ENCODE data around the gene SLC35F3.
"Not testable (repeated sequence)": the region's sequence is repeated elsewhere in the genome, so short reads cannot be mapped to it uniquely, and the experiment has no call there.

SLC35F3 gene

GRCh38 chr1:234300096-234300495, 395.6 kb downstream of the SLC35F3 start:
- DNase-seq, result no peak

- not testable (repeated sequence) for DNase-seq
Measured at GRCh38 chr1:234301663-234302062, 397.2 kb downstream of the SLC35F3 start.

DNA sequence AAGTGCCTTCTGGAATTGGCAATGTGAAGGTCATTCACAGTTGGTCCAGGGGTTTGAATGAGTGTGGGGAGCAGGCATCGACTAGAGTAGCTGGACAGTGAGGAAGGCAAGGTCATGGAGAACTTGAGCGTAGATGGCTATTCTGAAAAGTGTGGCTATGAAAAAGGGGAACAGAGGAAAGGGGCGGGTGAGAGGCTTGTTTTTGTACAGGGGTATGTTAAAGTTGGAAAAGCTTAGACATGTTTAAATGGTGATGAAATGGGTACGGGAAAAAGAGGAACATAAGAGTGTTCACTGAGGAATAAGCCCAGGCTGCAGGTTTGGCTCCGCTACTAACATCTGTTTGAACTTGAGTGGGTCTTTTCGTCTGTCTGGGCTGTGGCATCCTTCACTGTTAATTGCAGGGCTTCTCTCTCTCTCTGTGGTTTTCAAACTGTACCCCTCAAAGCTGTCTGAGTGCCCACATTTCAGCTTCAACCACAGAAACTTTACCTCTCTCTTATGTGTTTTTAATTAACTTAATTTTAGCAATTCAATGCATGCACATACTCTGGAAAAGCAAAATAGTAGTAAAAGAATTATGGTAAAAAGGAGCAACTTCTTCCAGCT, 398.0 kb downstream of the SLC35F3 start:
- DNase-seq, result no peak

DNA sequence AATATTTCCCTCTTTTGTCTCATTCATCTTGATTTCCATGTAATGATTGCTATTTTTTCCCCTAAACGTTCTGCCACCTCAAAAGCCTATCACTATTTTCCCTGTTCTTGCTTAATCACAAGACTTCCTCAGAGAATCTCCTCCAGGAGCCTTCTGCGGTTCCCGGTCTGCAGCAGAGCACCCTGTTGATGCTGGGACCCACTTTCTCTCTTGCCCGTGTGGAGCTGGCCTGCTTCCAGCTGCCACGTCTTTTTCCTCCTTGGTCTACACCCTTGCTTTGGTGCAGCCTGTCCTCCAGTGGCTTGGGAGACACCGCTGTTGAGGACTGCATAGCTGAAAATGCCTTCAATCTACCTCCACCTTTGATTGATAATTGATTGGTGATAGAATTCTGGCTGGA, 398.8 kb downstream of the SLC35F3 start:
- peak; percentile 25 for DNase-seq

DNA sequence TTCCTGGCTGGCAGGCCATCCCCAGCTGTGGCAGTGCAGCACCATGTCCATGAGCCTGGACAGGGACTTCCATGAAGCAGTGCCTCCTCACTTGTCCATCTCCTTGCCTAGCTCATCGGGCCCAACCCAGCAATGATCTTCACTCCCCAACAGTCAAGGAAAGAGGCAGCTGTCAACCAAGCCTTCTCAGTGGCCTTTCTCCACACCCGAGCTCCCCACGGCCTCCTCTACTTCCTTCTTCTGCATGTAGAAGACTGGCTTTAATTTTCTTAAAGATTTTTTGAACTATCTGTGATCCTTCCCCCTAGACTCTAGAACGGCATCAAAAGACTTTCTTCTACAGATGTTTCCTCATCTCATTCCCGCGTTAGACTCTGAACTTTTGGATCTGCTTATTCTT, 403.2 kb downstream of the SLC35F3 start:
- DNase-seq, result no peak

- DNase-seq, result no peak
Measured at GRCh38 chr1:234309243-234309597, 404.7 kb downstream of the SLC35F3 start.

DNA sequence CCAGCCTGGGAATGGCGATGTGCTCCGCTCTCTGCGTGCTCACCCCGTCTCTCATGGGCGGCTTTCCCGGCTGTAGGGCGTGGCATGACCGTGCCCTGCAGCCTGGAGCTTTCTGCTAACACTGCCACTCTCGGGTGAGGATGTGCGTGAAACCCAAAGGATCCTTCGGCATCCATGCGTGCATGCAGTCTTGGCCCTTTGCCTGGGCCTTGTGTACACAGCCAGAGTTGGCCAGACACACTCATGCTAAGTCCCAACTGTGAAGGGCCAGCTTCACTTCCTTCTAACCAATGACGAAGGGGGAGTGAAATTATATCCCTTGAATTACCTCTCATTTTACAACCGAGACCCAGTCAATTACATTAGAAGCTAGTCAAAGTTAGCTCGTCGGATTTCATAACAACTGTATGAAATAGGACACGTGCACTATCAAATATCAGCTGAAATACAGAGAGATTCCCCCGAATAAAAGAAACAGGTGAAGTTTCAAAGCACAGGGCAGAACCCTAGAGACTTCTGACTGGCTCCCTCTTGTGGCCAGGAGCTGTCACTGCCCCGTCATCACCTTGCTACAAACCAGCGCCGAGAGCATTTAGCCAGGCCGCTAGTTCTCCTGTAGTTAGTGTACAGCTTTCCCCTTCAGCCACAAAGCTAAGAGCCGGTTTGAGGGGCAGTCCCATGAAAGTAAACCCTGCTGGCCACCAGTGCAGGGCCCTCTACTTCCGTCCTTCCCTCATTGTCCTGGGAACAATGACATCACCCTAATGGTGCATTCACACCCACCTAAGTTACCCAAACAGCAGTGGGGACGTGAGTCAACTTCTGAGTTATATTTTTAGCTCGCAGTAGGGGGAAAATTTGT, 405.4 kb downstream of the SLC35F3 start:
- DNase-seq, result peak; percentile 96

GRCh38 chr1:234310460-234310817, 406.0 kb downstream of the SLC35F3 start:
- no peak for DNase-seq

DNA sequence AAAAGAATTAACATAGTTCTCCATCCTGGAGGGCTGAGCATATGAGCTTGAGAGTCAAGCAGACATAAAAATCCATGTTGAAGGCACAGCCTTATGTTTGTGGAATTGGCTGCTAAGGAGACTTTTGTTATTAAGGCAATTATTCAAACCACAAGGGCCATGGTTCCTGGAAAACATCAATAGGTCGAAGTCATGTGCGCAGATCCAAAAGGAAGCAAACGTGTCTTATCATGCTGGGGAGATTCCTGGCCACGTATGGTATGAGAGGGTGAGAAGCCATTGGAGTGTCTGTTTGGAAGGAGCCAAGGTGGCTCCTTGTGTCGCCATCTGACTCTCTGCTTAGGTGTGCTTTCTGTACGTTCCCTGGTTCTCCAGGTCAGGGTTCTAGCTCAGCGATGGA, 406.9 kb downstream of the SLC35F3 start:
- DNase-seq, result no peak

- DNase-seq, result no peak
Measured at GRCh38 chr1:234313171-234313570, 408.7 kb downstream of the SLC35F3 start.

DNA sequence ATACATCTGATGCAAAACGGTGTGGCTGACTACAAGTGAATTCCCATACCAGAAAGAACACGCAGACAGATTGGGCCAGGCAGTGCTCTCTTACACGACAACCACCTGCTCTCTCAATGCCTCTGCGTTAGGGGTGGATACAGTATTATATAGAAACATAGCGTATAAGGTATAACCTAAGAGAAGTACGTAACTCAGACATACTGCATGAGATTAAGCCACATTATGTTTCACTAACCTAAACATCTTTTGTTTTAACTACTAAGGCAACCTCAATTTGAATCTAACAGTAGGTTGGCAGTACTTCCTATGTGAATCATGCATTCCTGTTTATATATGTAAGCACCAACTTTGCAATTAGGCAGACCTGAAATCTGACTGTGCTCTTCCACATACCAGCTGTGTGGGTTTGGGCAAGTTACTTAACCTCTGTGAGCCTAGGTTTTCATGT, 410.6 kb downstream of the SLC35F3 start:
- DNase-seq, result no peak

- DNase-seq, result no peak
Measured at GRCh38 chr1:234315588-234315987, 411.1 kb downstream of the SLC35F3 start.

DNA sequence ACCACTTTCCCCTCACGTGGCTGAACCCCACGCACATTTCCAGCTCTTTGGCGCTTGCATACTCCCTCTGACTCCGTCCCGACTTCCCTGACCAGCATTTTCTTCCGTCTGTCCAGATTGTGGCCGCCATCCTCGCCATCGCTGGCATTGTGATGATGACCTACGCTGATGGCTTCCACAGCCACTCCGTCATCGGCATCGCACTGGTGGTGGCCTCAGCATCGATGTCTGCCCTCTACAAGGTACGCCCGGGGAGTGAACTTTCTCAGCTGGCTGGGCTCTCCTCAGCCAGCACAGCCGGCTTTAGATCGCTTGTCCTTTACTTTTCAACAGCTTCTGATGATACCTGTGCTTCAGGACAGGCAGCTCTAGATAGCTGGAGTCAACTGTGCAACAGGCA, 412.0 kb downstream of the SLC35F3 start:
- no peak for DNase-seq

DNA sequence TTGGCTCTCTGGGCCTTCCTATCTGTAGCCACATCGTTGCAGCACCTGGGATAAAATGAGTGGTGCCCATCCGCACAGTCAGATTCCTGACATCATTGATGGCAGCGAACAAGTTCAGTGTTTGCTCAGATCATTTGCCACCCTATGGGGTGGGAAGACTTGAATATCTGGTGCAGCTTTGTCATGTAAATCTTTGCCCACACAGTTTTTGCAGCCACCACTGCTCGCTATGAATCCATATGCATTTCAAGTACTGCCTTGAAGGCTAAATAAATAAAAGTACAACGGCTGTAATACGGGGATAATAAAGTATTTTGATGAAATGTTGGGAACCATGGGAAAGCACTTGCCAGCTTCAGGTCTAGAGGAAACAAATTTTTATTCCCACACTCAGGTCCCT, 412.5 kb downstream of the SLC35F3 start:
- DNase-seq, result peak; percentile 84

DNA sequence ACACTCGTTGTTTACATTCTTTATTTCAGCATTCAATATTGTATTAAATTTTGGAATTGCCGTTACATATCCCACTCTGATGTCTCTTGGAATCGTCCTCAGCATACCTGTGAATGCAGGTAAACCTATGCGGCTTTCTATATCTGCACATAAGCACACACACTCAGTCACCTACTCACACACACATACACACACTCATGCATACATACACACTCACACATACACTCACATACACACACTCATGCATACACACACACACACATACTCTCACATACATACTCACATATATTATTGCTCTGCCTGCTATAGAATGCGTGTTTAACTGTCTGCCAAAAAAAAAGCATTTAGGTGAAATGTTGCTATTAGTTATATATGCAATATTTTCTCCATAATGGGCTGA, 415.6 kb downstream of the SLC35F3 start:
- DNase-seq, result no peak

DNA sequence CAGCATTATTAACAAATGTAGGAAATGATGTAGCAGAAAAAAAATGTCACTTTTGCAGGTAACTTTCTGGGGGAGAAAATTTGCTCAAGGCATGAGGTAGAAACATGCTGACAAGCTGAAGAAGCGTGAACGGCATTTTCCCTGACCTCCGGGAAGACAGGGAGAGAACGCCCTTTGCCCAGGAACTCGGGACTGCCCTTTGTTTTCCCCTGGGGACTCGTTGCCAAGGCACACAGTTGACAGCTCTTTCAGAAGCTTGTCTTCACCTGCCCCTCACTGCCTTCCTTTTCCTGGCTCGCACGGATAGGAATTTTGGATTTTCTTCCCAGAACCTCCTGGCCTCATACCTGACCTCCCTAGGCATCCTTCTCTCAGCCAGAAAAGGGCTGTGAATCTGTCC, 416.1 kb downstream of the SLC35F3 start:
- DNase-seq, result peak; percentile 24

DNA sequence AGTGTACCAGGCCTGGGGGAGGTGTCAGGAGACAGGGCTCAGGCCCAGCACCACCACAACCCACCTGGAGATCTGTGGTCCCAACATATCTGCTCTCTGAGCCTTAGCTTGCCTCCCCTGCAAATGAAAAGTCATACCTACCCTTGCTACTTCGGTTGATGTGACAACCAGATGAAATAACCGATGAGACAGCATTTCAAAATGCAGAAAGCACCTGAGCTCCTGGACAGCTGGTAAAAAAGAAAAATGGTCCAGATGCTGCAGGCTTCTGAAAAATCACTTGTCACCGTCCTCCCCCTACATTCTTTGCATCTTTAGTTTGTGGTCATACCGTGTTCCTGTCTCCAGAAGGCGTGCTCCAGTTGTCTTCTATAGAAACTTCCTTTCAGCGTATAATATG, 416.8 kb downstream of the SLC35F3 start:
- DNase-seq, result no peak

DNA sequence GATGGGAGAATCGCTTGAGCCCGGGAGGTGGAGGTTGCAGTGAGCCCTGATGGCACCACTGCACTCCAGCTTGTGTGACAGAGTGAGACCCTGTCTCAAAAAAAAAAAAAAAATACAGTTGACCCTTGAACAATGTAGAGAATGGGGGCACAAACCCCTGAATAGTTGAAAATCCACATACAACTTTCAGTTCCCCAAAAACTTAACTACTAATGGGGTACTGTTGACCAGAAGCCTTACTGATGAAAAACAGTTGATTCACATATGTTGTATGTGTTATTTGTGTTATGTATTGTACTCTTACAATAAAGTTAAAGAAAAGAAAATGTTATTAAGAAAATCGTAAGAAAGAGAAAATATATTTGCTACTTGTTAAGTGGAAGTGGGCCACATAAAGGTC, 417.6 kb downstream of the SLC35F3 start:
- DNase-seq, result no peak

DNA sequence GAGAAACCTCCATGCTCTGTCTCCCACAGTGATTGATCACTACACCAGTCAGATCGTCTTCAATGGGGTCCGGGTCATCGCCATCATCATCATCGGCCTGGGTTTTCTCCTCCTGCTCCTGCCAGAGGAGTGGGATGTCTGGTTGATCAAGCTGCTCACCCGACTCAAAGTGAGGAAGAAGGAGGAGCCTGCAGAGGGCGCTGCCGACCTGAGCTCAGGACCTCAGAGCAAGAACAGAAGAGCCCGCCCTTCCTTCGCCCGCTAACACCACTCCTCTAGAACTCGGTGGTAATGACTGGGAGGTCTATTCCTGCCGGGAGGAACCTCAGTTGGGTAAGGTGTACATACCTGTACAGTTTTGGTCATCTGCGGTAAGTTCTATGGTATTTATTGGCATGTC, 418.5 kb downstream of the SLC35F3 start:
- DNase-seq, result peak; percentile 70

GRCh38 chr1:234324821-234325220, 420.3 kb downstream of the SLC35F3 start:
- DNase-seq, result no peak

DNA sequence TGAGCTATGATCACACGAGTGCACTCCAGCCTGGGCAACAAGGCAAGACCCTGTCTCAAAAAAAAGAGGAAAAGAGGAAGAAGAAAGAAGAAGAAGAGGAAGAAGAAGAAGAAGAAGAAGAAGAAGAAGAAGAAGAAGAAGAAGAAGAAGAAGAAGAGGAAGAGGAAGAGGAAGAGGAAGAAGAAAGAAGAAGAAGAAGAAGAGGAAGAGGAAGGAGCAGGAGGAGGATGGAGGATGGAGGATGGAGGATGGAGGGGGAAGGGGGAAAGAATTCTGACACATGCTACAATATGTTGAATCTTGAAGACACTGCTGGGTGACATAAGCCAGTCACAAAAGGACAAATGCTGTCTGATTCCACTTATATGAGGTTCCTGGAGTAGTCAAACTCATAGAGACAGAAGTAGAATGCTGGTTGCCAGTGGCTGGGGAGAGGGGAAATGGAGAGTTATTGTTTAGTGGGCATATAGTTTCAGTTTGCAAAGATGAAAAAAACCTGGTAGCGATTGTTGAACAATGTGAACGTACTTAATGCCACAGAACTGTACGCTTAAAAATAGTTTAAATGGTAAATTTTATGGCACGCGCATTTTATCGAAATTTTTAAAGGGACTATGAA, 421.5 kb downstream of the SLC35F3 start:
- no peak for DNase-seq

DNA sequence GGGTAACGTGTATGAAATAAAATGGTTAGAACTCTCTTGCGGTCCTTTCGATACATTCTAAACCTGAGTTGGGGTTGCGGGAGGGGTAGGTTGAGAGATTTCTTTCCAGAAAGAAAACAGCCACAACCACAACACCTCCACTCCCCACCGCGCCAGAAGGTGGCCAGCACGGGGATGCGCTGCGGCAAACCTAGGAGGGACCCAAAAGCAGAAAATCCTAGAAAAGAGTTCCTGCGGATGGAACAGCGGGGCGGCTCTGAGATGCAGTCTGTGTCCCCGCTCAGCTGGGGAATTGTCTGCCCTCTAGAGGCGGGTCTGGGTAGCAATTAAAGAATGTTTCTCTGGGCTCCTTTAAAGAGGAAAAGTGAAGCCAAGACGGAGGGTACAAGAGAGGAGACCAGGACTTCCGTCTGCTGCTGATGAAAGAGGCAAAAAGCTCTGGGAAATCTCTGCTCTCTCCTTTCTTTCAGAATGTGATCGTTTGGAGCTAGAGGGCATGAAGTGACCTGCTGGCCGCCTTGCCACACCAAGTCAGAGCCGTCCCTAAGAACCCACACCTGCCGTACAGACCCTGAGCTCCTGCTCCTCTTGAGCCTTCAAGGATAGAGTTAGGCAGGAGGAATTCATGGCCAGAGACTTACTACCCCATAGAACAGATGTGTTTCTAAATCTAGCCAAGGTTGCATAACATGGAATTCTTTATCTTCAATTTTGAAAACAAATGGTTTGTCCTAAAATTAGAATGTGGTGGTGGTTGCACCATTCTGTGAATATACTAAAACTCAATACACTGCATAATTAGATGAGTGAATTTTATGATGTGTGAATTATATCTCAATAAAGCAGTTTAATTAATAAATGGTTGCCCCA, 422.3 kb downstream of the SLC35F3 start:
- peak; percentile 72 for DNase-seq

DNA sequence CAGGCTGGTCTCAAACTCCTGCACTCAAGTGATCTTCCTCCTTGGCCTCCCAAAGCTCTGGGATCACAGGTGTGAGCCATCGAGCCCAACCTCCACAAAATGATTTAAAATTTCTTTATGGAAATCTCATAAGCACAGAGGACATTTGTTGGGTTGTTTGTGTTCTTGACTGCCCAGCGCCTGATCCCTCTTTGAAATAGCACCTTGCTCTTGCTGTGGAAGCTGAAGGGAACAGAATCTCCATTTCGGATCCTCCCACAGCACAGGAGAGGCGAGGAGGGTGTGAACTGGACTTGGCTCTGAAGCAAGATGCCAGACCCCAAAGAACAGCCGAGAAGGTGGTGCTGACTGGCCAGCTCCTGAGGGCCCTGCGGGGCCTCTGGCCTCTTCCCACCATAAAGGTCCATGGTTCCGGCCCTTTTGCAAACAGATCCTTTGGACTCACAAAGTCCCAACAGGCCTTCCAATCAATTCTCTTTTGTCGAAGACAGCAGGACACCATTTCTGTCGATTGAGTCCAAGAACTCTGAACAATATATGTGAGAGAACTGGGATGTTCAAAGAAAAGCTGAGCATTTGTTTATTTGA, 423.2 kb downstream of the SLC35F3 start:
- no peak for DNase-seq
